ENCODE measurements around the gene ANKRD13A.

Gene ANKRD13A

DNA sequence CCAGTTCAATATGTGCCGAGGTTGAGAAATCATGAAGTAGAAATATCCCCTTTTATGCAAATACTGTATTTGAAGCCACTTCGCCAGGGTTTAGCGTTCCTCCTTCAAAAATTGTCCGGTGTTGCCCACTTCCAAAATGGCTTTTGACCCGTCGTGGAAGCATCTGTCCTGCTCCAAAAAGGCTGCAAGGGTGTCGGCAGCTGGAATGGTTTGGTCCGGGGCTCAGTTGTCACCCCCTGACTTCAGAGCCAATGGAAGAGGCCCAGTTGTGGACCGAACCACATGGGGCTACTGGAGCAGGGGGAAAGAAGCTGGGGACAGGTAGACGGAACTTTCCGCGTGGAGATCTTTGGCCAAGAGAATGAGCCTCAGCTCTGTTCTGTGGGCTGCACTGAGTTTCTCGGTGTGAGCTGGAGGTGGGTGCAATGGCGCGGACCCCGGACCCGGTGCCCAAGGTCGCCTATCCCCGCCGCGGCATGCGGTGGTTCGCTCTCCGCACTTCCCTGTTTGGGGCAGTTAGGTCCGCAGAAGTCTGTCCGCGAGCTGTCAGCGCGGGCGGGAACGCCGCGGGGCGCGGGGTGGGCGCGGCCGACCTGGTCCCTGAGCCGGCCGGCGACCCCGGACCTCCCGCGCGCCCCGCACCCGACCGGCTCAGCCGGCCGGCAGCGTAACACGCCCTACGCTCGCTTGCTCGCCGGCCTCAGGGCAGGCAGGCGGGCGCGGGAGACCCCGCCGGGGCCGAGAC, at the start of gene ANKRD13A:
TSS of gene ANKRD13A (plus strand) at position 527 of the 745 bp plus-strand sequence. CDS start 259 bp downstream, outside the sequence.
- DNase-seq, result peak; percentile 85

- DNase-seq, result no peak
These were observed 48.6 kb upstream of the ANKRD13A start for GRCh38 chr12:109950625-109951024.

GRCh38 chr12:109951136-109951535, 48.1 kb upstream of the ANKRD13A start:
- DNase-seq, result no peak

DNA sequence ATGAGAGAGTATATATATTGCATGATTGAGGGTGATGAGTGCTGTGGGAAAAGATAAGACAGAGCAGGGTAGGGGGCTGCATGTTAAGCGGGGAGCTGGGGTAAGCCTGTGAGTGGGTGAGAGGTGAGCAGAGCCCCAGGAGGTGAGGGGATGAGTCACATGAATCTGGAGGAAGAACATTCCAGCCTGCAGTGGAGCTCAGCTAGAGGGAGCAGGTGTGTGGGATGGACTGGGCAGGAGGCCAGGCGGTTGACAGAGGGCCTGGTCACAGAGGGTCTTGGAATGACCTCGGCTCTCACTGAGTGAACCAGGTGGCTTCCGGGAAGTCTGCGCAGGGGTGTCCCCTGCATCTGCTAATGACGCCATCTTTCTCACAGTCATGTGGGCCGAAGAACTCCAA, 47.5 kb upstream of the ANKRD13A start:
- no peak for DNase-seq

DNA sequence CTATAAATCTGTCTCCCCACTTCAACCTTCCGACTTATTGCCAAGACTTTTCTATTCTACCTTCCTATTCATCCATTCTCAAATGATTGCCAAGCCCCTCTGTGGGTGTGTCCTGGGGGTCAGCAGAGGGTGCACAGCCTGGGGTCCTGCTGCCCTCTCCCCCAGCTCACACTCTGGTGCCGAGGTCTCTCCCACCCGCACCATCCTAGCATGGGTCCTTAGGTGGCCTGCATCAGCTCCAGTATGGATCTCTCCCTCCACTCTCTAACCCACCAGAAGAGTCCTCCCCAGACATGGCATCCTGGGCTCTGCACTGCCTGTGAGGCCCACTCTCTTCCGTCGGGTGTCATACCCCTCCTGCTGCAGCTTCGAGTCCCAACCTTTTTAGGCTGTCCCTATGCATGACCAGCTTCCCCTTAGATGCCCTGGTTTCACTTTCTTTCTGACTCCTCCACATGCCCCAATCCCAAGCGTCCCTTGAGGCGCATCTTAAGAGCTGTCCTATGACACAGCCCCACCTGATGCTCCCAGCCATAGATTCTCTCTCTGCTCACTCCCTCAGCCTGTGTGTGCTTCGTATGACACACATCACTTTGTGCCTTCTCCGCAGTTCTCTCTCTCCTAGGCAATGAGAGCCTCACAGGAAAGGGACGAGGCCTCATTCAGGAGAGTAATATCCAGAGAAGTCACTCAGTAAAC, 46.9 kb upstream of the ANKRD13A start:
- no peak for DNase-seq

- DNase-seq, result no peak
These were observed 46.4 kb upstream of the ANKRD13A start for GRCh38 chr12:109952873-109953272.

- no peak for DNase-seq
These were observed 45.6 kb upstream of the ANKRD13A start for GRCh38 chr12:109953656-109954055.

- no peak for DNase-seq
These were observed 40.9 kb upstream of the ANKRD13A start for GRCh38 chr12:109958374-109958773.

- DNase-seq, result no peak
These were observed 39.7 kb upstream of the ANKRD13A start for GRCh38 chr12:109959411-109960093.

DNA sequence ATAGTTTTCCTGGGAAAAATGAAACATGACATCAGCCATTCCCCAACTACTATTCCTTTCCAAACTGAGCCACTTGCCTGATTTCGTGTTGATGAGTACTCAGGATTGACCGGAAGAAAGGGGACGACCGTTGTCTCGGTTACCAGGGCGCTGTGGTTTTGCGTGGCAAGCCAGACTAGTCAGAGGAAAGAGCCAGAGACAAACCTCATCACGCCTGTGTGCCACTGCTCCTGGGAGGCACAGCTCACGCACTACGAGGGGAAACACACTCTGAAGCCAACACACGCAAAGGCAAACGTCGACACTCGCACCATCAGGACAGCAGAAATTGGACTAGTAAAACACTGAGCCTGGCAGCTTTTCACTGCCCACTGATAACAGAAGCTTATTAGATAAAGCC, 38.0 kb upstream of the ANKRD13A start:
- DNase-seq, result no peak

GRCh38 chr12:109961612-109962011, 37.6 kb upstream of the ANKRD13A start:
- DNase-seq, result no peak

DNA sequence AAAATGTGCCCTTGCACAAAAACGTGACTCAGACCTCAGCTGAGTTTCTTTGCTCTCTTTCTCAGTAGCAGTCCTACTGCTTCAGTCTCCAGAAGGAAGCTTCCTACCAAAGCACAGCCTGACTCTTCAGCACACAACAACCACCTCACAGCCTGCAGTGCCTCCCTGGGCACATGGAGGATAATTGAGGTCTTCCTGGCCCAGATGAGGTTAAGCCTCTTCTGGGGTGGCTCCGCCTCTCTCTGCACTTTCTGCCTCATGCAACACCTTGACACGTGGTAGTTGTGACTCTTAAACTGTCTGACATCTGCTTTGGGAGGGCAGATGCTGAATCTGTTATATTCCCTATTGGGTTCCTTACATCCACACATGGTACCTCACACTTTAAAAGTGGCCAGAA, 36.8 kb upstream of the ANKRD13A start:
- no peak for DNase-seq

GRCh38 chr12:109963330-109963729, 35.9 kb upstream of the ANKRD13A start:
- no peak for DNase-seq

GRCh38 chr12:109963743-109964429, 35.3 kb upstream of the ANKRD13A start:
- no peak for DNase-seq

GRCh38 chr12:109966546-109966945, 32.7 kb upstream of the ANKRD13A start:
- no peak for DNase-seq

GRCh38 chr12:109967383-109968031, 31.7 kb upstream of the ANKRD13A start:
- no peak for DNase-seq

DNA sequence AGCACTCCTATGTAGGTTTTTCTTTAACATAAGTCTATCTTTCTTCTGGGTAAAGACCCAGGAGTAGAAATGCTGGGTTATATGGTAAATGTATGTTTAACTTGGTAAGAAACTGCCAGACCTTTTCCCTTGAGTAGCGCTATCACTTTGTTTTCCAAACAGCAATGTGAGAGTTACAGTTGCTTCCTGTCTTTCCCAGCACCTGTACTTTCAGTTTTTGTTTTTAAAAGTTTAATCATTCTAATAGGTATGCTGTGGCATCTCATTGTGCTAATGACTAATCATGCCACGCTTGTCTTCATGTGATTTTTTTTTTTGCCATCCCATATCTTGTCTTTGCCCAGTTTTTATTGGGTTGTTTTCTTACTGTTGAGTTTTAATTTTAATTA, 31.2 kb upstream of the ANKRD13A start:
- no peak for DNase-seq

DNA sequence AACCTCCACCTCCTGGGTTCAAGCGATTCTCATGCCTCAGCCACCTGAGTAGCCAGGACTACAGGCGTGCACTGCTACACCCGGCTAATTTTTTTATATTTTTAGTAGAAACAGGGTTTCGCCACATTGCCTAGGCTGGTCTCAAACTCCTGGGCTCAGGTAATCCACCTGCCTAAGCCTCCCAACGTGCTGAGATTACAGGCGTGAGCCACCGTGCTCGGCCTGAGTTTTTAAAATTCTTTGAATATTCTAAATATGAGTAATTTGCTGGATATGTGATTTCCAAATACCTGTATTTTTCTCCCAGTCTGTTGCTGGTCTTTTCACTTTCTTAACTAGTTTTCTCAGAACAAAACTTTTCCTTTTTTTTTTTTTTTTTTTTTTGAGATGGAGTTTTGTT, 30.4 kb upstream of the ANKRD13A start:
- no peak for DNase-seq

DNA sequence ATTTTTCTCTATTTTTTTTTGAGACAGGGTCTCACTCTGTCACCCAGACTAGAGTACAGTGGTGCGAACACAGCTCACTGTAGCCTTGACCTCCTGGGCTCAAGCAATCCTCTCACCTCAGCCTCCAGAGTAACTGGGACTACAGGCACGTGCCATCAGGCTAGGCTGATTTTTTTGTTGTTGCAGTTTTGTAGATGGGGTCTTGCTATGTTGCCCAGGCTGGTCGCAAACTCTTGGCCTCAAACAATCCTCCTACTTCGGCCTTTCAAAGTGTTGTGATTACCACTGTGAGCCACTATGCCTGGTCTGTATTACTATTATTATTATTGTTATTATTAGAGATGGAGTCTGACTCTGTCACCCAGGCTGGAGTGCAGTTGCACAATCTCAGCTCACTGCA, 26.4 kb upstream of the ANKRD13A start:
- no peak for DNase-seq

GRCh38 chr12:109981311-109981710, 17.9 kb upstream of the ANKRD13A start:
- DNase-seq, result no peak

DNA sequence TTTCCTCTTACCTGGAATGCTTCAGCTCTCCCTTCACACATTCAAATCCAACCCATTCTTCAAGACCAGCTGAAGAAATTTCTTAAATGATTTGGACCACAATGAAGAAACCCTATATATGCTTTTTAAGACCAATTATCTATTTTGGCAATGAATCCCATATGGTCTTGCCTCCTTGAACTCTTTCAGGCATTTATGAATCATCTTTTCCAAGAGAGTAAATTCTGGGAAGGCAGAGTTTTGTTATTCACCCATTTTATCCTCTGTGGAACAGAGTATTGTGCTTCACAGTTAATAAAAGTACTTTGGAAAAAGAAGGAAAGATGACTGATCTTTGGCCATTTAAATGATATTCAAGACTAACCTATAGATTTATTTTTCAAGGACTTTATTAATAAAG, 17.0 kb upstream of the ANKRD13A start:
- DNase-seq, result no peak

GRCh38 chr12:109983432-109984142, 15.6 kb upstream of the ANKRD13A start:
- no peak for DNase-seq
